Activated naive CD8-positive, alpha-beta T cell treated with anti-CD3 and anti-CD28 coated beads for 36 hours (primary cell): Measurements from ENCODE around the gene SF3B6. TPM values are rescaled to one million over a fixed set of nuclear protein-coding genes. Genes with fewer than 3 reads are reported as not detected.
A peak's percentile ranks its signal among the peaks of the same experiment; 100 is the strongest.
"Not testable (repeated sequence)": the region's sequence is repeated elsewhere in the genome, so short reads cannot be mapped to it uniquely, and the experiment has no call there.

Source experiments
- DNase-seq: peaks from one replicate; pipeline ENCODE4 v3.0.0; 2021
- H3K27ac Mint-ChIP-seq: one replicate; pipeline ENCODE4 v1.8.0; 2022; ENCODE audit warnings: mild to moderate bottlenecking, moderate library complexity, mixed read lengths
- H3K27me3 Mint-ChIP-seq: one replicate; pipeline ENCODE4 v1.8.0; 2022; ENCODE audit warnings: mild to moderate bottlenecking, mixed read lengths
- H3K36me3 Mint-ChIP-seq: one replicate; pipeline ENCODE4 v1.8.0; 2021; ENCODE audit warnings: mild to moderate bottlenecking, mixed read lengths
- H3K4me1 Mint-ChIP-seq: one replicate; pipeline ENCODE4 v1.8.0; 2021; ENCODE audit warnings: mixed read lengths
- H3K4me3 Mint-ChIP-seq: one replicate; pipeline ENCODE4 v1.8.0; 2022; ENCODE audit warnings: mild to moderate bottlenecking, moderate library complexity, mixed read lengths
- H3K9me3 Mint-ChIP-seq: one replicate; pipeline ENCODE4 v1.8.0; 2022; ENCODE audit warnings: mixed read lengths
- total RNA-seq, 2 experiments: library from RNA; stranded (reverse); gene quantifications; one replicate each; pipeline ENCODE4 v1.2.3, GENCODE V29; 2021

Gene SF3B6
- total RNA-seq, 2 experiments from 2014 or later: 159 to 165 TPM

- peaks cover 1% of the 10 kb centered on the region for H3K36me3 Mint-ChIP-seq
- peaks cover 6% of the 10 kb centered on the region for H3K27me3 Mint-ChIP-seq
- H3K4me3 Mint-ChIP-seq: peak within 1 kb of the TSS; percentile 74
- H3K9me3 Mint-ChIP-seq: no peaks in the 10 kb centered on the region
- peaks cover 18% of the 10 kb centered on the region for H3K4me1 Mint-ChIP-seq
- no peak within 1 kb of the TSS for H3K27ac Mint-ChIP-seq
- peak; percentile 80 for DNase-seq
Observed at GRCh38 chr2:24049485-24050021, 26.6 kb downstream of the SF3B6 start, which contains the start of gene FKBP1B. Gene FKBP1B, plus strand, starts transcription at chr2:24049741. Its CDS starts 109 bp downstream, at chr2:24049850.

- Mint-ChIP-seq H3K9me3 (no peaks in the 10 kb centered on the region), H3K4me3 (peak overlapping the region; percentile 74), H3K36me3 (peaks cover 1% of the 10 kb centered on the region), H3K4me1 (peaks cover 18% of the 10 kb centered on the region), H3K27me3 (peaks cover 6% of the 10 kb centered on the region), H3K27ac (no peak overlapping the region)
- peak; percentile 3 for DNase-seq
Observed at GRCh38 chr2:24048769-24049484, 27.2 kb downstream of the SF3B6 start.

- H3K9me3 Mint-ChIP-seq: no peaks in the 10 kb centered on the region
- peaks cover 6% of the 10 kb centered on the region for H3K27me3 Mint-ChIP-seq
- peak overlapping the region; percentile 100 for H3K4me3 Mint-ChIP-seq
- peak overlapping the region; percentile 96 for H3K27ac Mint-ChIP-seq
- H3K36me3 Mint-ChIP-seq: peaks cover 5% of the 10 kb centered on the region
- DNase-seq: no peak
- H3K4me1 Mint-ChIP-seq: peaks cover 20% of the 10 kb centered on the region
Observed at GRCh38 chr2:24047703-24048033, 28.5 kb downstream of the SF3B6 start.

- Mint-ChIP-seq H3K9me3 (no peaks in the 10 kb centered on the region), H3K4me3 (peak within 1 kb of the TSS; percentile 100), H3K36me3 (peaks cover 5% of the 10 kb centered on the region), H3K4me1 (peaks cover 20% of the 10 kb centered on the region), H3K27ac (peak within 1 kb of the TSS; percentile 96), H3K27me3 (peaks cover 6% of the 10 kb centered on the region)
- peak; percentile 93 for DNase-seq
Observed at GRCh38 chr2:24046930-24047702, 29.0 kb downstream of the SF3B6 start, which contains the start of gene WDCP. Gene WDCP, minus strand, starts transcription at chr2:24047391. Its CDS starts 7,897 bp downstream, at chr2:24039494.

GRCh38 chr2:24046599-24046929 is 29.6 kb downstream of the SF3B6 start:
- Mint-ChIP-seq H3K27me3 (peaks cover 6% of the 10 kb centered on the region), H3K36me3 (peaks cover 5% of the 10 kb centered on the region), H3K9me3 (no peaks in the 10 kb centered on the region), H3K4me1 (peaks cover 20% of the 10 kb centered on the region), H3K4me3 (peak overlapping the region; percentile 100), H3K27ac (no peak overlapping the region)
- DNase-seq: no peak

- peaks cover 6% of the 10 kb centered on the region for H3K27me3 Mint-ChIP-seq
- no peak overlapping the region for H3K27ac Mint-ChIP-seq
- peaks cover 20% of the 10 kb centered on the region for H3K4me1 Mint-ChIP-seq
- H3K9me3 Mint-ChIP-seq: no peaks in the 10 kb centered on the region
- H3K4me3 Mint-ChIP-seq: peak overlapping the region; percentile 100
- H3K36me3 Mint-ChIP-seq: peaks cover 5% of the 10 kb centered on the region
- DNase-seq: no peak
Observed at GRCh38 chr2:24045511-24046508, 30.3 kb downstream of the SF3B6 start.

- H3K4me3 Mint-ChIP-seq, H3K9me3 Mint-ChIP-seq, DNase-seq, H3K27me3 Mint-ChIP-seq, H3K36me3 Mint-ChIP-seq, H3K27ac Mint-ChIP-seq: not testable (repeated sequence)
- H3K4me1 Mint-ChIP-seq: peaks cover 27% of the 10 kb centered on the region
Observed at GRCh38 chr2:24043133-24043532, 33.0 kb downstream of the SF3B6 start.

- no peak for DNase-seq
- no peak overlapping the region for H3K4me3 Mint-ChIP-seq
- no peaks in the 10 kb centered on the region for H3K9me3 Mint-ChIP-seq
- peaks cover 14% of the 10 kb centered on the region for H3K36me3 Mint-ChIP-seq
- peaks cover 24% of the 10 kb centered on the region for H3K4me1 Mint-ChIP-seq
- H3K27me3 Mint-ChIP-seq: no peaks in the 10 kb centered on the region
- no peak overlapping the region for H3K27ac Mint-ChIP-seq
Observed at GRCh38 chr2:24040511-24040910, 35.6 kb downstream of the SF3B6 start.

- no peaks in the 10 kb centered on the region for H3K27me3 Mint-ChIP-seq
- H3K9me3 Mint-ChIP-seq: no peaks in the 10 kb centered on the region
Observed at GRCh38 chr2:24038786-24039499, 37.2 kb downstream of the SF3B6 start.

GRCh38 chr2:24026233-24026632 is 49.9 kb downstream of the SF3B6 start:
- DNase-seq: no peak
- H3K36me3 Mint-ChIP-seq: peaks cover 26% of the 10 kb centered on the region
- peaks cover 6% of the 10 kb centered on the region for H3K4me1 Mint-ChIP-seq
- no peak overlapping the region for H3K27ac Mint-ChIP-seq
- H3K27me3 Mint-ChIP-seq: no peaks in the 10 kb centered on the region
- no peaks in the 10 kb centered on the region for H3K9me3 Mint-ChIP-seq
- H3K4me3 Mint-ChIP-seq: no peak overlapping the region

More at GRCh38 chr2:24038786-24039499, 37.2 kb downstream of the SF3B6 start:
- H3K27ac Mint-ChIP-seq: no peak overlapping the region
- no peak overlapping the region for H3K4me3 Mint-ChIP-seq
- peaks cover 20% of the 10 kb centered on the region for H3K4me1 Mint-ChIP-seq
- H3K36me3 Mint-ChIP-seq: peaks cover 14% of the 10 kb centered on the region
- DNase-seq: no peak

GRCh38 chr2:24024996-24025663 is 51.0 kb downstream of the SF3B6 start:
- Mint-ChIP-seq H3K9me3 (no peaks in the 10 kb centered on the region), H3K4me1 (peaks cover 6% of the 10 kb centered on the region), H3K4me3 (no peak overlapping the region), H3K27ac (no peak overlapping the region), H3K36me3 (peaks cover 26% of the 10 kb centered on the region), H3K27me3 (no peaks in the 10 kb centered on the region)
- DNase-seq: no peak

GRCh38 chr2:24024018-24024417 is 52.1 kb downstream of the SF3B6 start:
- no peak overlapping the region for H3K27ac Mint-ChIP-seq
- no peak for DNase-seq
- H3K27me3 Mint-ChIP-seq: no peaks in the 10 kb centered on the region
- no peak overlapping the region for H3K4me3 Mint-ChIP-seq
- H3K9me3 Mint-ChIP-seq: no peaks in the 10 kb centered on the region
- peaks cover 6% of the 10 kb centered on the region for H3K4me1 Mint-ChIP-seq
- H3K36me3 Mint-ChIP-seq: peaks cover 22% of the 10 kb centered on the region

GRCh38 chr2:24022975-24023575 is 53.1 kb downstream of the SF3B6 start:
- Mint-ChIP-seq H3K4me3 (no peak overlapping the region), H3K4me1 (peaks cover 6% of the 10 kb centered on the region), H3K36me3 (peaks cover 17% of the 10 kb centered on the region), H3K27me3 (no peaks in the 10 kb centered on the region), H3K9me3 (no peaks in the 10 kb centered on the region), H3K27ac (no peak overlapping the region)
- no peak for DNase-seq
